ENCODE results near the gene CFAP410.
"Not testable (repeated sequence)": the region's sequence is repeated elsewhere in the genome, so short reads cannot be mapped to it uniquely, and the experiment has no call there.

CFAP410 gene

GRCh38 chr21:44283211-44283785 lies 55.9 kb downstream of the CFAP410 start:
- not testable (repeated sequence) for DNase-seq

- DNase-seq, result no peak
Measured at GRCh38 chr21:44282370-44282769, 56.8 kb downstream of the CFAP410 start.

- DNase-seq, result no peak
Measured at GRCh38 chr21:44281801-44282200, 57.4 kb downstream of the CFAP410 start.

- no peak for DNase-seq
Measured at GRCh38 chr21:44279354-44280260, 59.6 kb downstream of the CFAP410 start.
